Stromal cell of bone marrow (primary cell): ENCODE results near the gene GPR137B.

Experiments used
- DNase-seq: peaks from one replicate; pipeline ENCODE4 v3.0.0-alpha.2; 2012; ENCODE audit warnings: low read depth

The GPR137B gene

DNA sequence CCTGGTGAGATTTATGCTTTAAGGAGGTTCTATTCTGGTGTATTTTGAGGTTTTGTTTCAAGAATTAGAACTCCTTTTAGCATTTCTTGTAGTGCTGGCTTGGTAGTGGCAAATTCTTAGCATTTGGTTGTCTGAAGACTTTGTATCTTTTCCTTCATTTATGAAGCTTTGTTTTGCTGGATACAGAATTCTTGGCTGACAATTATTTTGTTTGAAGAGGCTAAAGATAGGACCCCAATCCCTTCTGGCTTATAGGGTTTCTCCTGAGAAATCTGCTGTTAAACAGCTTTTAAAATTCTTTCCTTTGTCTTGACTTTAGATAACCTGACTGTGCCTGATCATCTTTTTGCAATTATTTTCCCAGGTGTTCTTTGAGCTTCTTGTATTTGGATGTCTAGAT is 58.6 kb downstream of the GPR137B start:
- DNase-seq = no peak

DNA sequence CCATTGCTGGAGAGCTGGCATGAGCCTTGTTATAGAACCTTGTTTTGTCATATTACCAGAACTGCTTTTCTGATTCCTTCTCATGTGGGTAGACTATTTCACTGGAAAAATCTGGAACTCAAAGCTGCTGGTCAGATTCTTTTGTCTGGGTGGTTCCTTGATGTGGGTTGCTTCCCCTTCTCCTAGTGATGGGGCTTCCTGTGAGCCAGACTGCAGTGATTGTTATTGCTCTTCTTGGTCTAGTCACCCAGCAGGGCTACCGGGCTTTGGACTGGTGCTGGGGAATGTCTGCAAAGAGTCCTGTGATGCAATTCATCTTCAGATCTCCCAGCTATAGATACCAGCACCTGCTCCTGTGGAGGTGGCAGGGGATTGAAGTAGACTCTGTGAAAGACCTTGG is 59.4 kb downstream of the GPR137B start:
- no peak for DNase-seq

DNA sequence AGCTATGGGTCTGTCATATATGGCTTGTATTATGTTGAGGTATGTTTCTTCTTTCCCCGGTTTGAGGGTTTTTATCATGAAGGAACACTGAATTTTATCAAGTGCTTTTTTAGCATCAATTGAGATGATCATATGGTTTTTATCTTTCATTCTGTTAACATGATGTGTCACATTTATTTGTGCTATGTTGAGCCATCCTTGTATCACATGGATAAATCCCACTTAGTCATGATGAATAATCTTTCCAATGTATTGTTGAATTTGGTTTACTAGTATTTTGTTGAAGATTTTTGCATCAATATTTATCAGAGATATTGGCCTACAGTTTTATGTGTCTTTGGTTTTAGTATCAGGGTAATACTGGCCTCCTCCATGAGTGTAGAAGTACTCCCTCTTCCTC is 61.7 kb downstream of the GPR137B start:
- DNase-seq = peak; percentile 24

DNA sequence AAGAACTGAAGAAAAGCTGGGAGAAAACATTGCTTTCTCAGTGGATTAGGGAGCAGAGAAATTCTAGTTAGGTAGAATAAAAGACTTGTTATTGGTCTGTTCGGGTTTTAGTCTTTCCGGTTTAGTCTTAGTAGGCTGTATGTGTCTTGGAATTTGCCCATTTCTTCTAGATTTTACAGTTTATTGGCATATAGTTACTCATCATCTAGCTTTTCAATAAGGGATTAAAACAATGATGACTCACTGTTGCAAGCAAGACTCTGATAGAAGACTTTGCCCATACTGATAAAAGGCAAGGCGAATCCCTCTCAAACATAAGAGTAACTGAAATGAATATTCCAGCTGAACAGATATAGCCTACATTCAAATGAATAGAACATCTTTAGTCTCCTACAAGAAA is 62.3 kb downstream of the GPR137B start:
- DNase-seq = peak; percentile 5

DNA sequence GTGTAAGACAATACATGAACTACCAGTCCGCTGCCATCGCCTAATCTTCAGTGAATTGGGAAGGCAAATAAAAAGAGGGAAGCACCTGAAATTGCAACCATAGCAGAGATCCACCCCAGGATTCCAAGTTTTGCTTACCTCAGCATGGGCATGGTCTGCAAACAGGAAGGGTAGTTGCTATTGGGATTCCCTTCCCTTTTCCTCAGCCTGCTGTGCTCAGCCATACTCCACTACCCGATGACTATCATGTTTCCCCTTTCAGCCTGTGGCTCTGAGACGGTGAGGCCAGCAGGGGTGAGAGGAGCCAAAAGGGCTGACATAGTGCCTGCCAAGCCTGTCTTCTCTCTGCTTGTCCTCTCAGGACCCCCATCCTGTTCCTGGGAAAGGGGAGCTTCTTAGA is 64.2 kb downstream of the GPR137B start:
- no peak for DNase-seq

DNA sequence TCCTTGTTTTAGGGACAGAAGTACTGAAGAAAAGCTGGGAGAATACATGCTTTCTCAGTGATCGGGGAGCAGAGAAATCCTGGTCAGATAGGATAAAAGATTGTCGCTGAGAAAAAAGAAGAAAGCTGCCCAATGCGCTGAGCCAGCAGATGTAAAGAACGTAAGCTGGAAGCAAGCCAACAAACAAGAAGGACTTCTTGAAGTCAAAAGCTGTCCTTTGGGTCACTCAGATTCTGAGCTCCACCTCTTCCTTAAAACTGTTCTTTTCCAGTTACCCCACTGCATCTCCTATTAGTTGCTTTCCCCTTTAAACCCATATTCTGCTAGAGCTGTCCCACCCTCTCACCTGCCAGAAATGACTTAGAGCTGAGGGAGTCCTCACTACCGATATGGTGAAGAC is 64.8 kb downstream of the GPR137B start:
- DNase-seq = no peak

DNA sequence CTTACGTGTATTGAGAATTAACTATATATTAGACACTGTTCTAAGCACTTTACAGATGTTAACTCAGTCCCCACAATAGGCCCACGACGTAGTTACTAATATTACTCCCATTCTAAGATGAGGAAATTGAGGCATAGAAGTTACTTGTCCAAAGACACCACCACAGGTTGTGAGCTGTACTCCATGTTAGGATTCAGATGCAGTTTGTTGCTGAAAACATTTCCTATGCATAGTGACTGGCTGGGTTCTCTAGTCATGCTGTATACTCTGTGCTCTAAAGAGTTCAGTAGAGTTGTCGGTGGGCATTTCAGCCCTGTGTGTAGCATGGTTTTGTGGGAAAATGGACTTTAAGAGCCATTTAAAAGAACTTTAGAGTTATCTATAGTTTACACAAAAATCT is 65.2 kb downstream of the GPR137B start:
- DNase-seq = no peak

DNA sequence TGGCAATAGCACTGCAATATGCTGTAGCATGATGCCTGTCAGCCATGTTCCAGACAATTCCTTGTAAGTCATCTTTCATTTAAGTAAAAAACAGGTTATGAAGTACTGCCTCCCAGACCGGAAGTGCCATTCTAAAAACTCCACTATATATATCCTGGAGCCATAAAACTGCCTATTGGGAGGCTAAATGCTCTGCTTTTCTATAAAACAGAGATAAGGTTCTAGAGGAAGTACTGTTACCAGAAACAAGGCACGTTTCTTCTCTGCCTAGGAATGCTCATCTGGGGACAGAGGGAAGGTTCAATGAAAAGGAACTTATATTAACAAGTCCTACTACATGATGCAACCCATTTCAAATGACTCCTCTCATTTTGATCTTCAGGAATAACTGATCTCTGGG is 66.8 kb downstream of the GPR137B start:
- no peak for DNase-seq

DNA sequence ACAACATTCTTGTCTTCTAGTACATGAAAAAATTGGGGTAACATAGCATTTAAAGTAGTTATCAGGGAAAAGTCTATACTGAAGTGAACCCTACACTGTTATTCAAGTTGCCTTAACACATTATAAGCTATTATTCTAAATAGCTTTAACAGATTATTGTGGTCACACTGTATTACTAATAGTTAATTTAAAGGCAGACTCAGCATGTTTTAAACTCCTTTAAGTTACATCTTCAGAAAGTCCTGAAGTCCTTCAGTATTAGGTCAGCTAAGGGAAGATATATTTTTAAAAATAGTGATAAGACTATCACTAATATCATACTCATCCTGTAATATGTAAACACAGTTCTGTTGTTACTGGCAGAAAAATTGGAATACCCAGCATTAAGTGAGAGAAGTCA is 67.4 kb downstream of the GPR137B start:
- DNase-seq = no peak

DNA sequence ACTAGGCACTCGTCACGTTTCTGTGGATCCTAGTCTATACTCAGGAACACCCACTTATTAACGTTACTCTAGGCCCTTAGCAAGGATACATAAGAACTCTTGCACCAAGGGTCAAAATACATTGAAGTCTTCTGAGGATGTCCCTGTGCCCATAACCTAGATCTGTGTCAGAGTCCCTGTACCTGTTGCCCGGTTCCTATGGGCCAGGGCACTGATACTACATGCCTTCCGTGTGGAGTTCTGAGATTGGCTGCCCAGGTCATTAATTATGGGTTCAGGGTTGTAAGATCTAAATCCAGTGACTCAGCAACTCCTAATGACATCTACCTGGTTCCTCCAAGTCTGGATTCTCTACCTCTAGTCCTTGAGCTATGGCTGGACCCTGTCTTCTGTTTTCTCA is 69.5 kb downstream of the GPR137B start:
- no peak for DNase-seq

DNA sequence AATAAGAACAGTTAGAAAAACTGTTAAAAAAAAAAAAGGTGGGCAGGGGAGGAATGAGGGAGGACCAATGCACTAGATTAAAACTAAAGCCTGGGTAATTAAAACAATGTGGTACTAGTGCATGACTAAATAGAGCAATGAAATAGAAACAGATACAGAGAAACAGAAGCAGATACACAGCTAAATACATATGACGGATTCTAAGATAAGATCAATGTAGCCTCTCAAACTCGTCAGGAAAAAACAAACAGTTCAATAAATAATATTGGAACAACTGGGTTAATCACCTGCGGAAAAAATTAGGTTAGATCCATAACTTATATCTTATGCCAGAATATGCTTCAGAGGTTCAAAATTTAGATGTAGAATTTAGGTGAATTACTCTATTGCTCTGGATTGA is 71.2 kb downstream of the GPR137B start:
- DNase-seq = no peak

DNA sequence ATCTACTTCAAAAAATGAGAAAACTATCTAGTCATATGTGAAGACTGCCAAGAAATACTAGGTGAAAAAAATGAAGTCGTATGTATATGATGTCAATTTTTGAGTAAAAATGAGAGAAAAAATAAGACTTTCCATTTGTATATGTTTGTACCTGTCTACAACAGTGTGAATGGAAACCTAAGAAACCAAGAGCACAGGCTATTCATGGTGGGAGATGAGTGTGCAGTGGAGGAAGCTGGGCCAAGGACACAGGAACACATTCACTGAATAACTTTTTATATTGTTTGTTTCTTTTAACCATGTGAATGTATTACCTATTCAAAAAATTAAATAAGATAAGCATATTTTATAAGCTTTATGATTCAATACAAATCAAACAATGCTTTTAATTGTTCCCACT is 72.4 kb downstream of the GPR137B start:
- DNase-seq = no peak

DNA sequence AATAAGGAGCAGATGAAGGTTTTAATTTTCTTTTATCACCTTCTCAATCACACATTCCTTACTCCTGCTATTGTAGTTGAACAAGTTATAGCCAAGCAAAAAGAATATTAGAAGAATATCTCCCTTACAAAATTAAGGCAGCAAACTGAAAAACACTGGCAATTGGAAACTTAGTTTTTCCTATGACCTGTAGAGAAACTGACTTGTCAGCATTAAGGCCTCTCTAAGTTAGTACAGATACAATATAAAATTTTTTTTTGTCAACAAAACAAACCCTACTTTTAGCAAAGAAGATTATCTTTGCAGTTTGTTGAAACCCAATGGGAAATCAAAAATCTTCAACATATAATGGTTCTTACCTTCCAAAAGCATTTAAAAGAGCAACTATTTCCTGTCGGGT is 78.1 kb downstream of the GPR137B start:
- no peak for DNase-seq

DNA sequence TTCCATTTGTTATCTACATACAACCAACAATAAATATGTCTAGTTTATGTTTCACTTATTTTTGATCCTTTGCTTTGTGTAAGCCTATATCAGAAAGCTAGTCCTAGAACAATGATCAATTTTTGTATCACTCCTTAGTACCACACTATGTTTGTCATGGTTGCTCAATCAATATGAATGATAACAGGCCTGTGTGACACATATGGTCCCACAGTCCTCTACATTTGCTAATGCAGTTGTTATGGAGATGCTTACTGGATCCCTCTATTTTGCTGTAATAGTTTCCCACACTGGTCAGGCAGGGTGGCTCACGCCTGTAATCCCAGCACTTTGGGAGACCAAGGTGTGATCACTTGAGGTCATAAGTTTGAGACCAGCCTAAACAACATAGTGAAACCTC is 80.3 kb downstream of the GPR137B start:
- no peak for DNase-seq

DNA sequence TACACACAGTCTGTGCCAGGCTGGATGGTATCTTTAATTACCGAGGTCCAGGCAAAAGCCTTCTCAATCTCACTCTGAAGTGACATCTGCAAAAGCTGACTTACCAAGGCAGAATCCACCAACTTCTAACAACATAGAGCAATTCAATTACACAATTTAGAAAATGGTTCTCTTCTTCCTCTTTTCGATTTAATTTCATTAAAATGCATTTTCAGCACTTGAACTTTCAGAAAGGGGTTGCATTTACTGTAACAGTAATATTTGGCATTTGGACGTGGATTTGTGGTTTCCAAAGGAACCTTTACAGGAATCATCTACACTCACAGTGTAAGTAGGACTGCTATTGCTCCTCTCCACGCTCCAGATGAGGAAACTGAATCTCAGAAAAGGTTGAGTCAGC is 86.1 kb downstream of the GPR137B start:
- DNase-seq = no peak

DNA sequence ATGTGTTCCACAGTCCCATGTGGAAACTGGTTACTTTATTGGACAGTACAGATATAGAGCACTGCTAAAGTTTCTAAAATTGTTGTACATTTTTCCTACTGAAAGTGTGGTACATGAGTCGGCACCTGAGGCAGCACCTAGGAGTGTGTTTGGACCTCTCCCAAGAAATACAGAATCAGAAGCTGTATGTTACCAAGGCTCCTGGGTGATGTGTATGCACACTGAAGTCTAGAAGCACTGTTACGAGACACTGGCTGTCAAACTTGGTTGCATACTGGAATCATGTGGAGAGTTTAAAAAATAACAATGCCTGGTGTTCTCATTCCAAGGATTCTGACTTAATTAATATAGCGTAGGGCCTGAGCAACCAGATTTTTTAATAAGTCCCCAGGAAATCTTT is 92.8 kb downstream of the GPR137B start:
- DNase-seq = no peak

DNA sequence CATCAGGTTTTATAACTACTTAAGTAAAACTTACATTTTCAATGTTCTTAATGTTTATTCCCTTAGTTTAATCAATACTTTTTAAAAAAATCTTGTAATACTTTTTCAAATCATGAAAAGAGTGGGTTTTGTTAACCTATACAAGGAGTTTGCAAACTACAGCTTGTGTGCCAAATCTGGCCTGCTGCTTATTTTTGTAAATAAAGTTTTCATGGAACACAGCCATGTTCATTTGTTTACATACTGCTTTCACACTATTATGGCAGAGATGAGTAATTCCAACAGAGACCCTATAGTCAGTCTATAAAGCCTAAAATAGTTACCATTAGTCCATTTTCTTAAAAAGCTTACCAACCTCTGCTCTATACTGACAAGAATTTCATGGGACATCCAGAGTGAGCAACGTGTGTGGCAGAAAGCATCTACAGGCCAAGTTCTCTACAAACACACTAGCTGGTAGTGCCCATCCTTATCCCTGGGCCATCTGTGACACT is 96.8 kb downstream of the GPR137B start:
- DNase-seq = no peak

DNA sequence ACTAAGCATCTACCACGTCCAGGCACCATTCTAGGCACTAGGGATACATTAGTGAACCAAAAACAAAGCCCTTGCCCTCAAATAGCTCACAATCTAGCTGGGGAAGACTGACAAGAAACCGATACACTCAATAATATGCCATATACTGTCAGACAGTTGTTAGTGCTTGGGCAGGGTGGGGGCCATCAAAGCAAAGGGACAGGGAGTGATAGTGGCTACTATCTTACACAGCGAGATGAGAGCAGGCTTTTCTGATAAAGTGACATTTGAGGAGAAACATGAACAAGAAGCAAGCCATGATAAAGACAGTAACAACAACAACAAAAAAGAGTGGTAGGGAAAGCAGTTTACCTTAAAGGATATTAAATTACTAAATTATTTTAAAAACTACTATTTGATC is 98.3 kb downstream of the GPR137B start:
- DNase-seq = no peak

DNA sequence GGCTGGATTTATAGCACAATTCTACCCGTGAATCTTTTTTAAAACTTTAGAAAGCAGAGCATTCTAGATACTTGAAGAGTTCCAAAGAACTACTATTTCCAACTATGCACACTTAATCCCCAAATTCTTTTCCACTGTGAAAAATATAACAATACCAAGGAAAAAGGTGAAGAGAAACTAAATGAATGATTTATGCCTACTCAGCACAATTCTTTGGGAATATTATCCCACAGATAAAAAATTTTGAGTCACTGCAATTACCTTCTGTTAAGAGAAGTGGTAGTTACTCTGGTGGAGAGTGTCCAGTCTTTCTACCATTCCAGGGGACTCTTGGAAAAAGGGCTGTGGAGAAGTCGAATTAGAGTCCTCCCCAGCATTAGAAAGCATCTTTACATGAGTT is 100.2 kb downstream of the GPR137B start:
- no peak for DNase-seq

DNA sequence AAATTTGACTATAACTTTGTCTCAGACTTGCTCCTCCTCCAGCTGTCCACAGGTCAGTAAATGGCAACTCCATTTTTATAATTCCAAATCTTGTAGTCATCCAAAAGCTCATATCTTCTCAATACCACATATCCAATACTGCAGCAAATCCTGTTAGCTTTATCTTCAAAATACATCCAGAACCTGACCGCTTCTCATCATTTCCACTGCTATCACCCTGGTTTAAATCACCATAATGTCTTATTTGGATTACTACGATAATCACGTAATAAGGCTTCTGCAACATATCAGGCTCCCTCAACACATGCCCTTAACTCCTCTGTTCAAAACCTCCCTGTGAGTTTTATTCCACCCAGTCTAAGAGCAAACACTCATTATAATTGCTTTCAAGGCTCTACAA is 104.9 kb downstream of the GPR137B start:
- no peak for DNase-seq

DNA sequence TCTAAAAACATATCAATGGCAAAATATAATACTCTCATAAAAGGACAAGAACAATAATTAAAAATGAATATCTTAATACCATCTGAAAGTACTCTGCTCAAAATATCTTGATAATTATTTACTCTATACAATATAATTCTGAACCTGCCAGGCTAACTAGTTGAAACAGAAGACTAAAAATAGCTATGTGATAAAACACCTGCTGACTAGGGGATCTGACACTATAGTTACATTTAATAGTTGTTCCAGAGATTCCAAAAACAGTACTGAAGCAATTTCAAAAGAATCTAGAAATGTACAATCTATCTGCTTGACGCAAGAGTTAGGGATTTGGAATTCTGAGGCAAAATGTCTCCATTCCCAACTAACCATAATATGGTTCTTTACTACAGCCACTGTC is 109.2 kb downstream of the GPR137B start:
- no peak for DNase-seq

DNA sequence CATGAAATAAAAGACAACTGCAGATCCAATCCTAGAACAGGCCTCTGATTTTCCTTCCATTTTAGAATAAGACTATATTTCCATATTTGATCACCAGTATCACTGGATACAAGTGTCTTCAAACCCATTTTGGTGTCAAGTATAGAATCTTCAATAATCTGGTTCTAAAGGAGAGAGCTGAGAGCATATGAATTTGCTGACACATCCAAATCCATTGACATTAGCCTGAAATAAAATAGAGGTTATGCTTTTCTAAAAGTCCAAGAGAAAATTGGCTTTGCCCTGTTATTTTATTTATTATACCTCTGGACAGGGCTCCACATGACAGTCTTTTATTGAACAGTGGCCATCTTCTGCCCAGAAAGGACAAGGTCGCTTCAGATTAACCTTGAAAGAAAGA is 110.8 kb downstream of the GPR137B start:
- DNase-seq = no peak

DNA sequence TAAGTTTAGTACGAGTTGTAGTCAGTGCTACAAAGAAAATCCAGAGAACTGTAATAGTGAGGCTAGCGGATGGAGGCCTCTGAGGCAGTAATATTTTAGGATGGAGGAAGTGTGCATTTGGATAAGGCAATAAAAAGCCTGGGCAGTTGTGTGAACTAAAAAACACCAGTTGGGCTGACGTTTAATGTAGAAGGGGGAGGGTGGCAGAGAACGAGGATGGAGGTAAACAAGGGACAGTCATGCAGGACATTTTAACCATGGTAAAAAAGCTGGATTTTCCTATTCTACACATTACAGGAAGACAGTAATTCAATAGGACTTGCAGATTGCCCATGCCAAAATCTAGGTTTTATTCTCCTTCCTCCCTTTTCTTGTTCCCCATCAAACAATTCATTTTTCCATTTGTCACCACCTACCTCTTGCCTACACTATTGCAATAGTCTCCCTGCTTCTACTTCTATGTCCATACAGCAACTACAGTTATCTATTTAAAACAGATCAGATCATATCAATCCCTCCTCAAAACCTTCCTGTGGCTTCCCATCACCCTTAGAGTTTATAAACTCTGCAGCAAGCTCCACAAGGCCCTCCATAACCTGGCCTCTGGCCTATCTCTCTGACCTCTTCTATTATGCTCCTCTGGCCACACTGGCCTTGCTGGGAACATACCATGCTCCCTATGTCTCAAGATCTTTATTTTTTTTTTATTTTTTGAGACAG is 111.7 kb downstream of the GPR137B start:
- DNase-seq = no peak

DNA sequence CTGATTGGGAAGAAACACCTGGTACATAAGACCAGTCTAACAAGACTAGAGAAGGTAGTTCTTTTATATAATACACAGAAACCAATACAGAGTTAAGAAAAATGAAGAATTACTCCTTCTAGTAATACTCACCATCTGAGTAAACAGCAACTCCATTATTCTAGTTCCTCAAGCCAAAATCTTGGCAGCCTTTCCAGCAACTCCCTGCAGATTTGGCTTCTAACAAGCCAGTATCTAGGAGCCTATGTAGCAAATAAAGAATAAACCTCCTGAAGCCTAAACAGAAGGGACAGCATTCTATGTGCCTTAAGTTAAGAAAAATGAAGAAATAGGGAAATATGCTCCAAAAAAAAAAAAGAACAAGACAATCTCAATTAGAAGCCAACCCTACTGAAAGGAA is 114.9 kb downstream of the GPR137B start:
- DNase-seq = peak; percentile 20
